NCI-H82 (cell line): ENCODE data around the gene KIF5A.
A peak's percentile ranks its signal among the peaks of the same experiment; 100 is the strongest.
"Not testable (repeated sequence)": the region's sequence is repeated elsewhere in the genome, so short reads cannot be mapped to it uniquely, and the experiment has no call there.

Experiments
- DNase-seq: peaks from one replicate; lab custom pipeline; 2025; lab: John Stamatoyannopoulos, UW

Gene KIF5A

GRCh38 chr12:57607958-57608663 is 58.3 kb downstream of the KIF5A start:
- peak; percentile 87 for DNase-seq

GRCh38 chr12:57609101-57609780 is 59.4 kb downstream of the KIF5A start:
- DNase-seq, result peak; percentile 31

GRCh38 chr12:57609781-57610553 is 60.1 kb downstream of the KIF5A start:
- DNase-seq, result peak; percentile 25

GRCh38 chr12:57610554-57611107 is 60.8 kb downstream of the KIF5A start:
- peak; percentile 88 for DNase-seq

GRCh38 chr12:57611108-57611826 is 61.4 kb downstream of the KIF5A start, which contains the start of gene ARHGEF25:
TSS of gene ARHGEF25 (plus strand) at chr12:57611435. CDS start at chr12:57611895, 460 bp downstream.
- DNase-seq, result peak; percentile 96

- DNase-seq, result peak; percentile 95
These were observed 62.2 kb downstream of the KIF5A start for GRCh38 chr12:57611827-57612710.

- DNase-seq, result peak; percentile 91
These were observed 63.0 kb downstream of the KIF5A start for GRCh38 chr12:57612711-57613426.

- no peak for DNase-seq
These were observed 63.7 kb downstream of the KIF5A start for GRCh38 chr12:57613427-57614109.

GRCh38 chr12:57614178-57614947 is 64.5 kb downstream of the KIF5A start:
- peak; percentile 68 for DNase-seq

GRCh38 chr12:57614948-57615500 is 65.2 kb downstream of the KIF5A start:
- no peak for DNase-seq

GRCh38 chr12:57615637-57616036 is 65.8 kb downstream of the KIF5A start:
- no peak for DNase-seq

- DNase-seq, result peak; percentile 72
These were observed 66.7 kb downstream of the KIF5A start for GRCh38 chr12:57616383-57617101.

GRCh38 chr12:57617942-57618341 is 68.1 kb downstream of the KIF5A start:
- no peak for DNase-seq

GRCh38 chr12:57618431-57618830 is 68.6 kb downstream of the KIF5A start:
- not testable (repeated sequence) for DNase-seq

- DNase-seq, result no peak
These were observed 69.2 kb downstream of the KIF5A start for GRCh38 chr12:57618966-57619433.

- peak; percentile 81 for DNase-seq
These were observed 69.8 kb downstream of the KIF5A start for GRCh38 chr12:57619434-57620244.
